ENCODE measurements around the gene SULT1C4. TPM values are rescaled to one million over a fixed set of nuclear protein-coding genes. Genes with fewer than 3 reads are reported as not detected.

SULT1C4 gene
- 0.25 TPM in 1 of 2 replicates, not detected in the other for total RNA-seq (2012; rRNA removed)

GRCh38 chr2:108377815-108378630, at the start of gene SULT1C4:
Gene SULT1C4 (plus strand): TSS chr2:108377954. CDS start chr2:108378338, 384 bp downstream.
- H3K4me3 ChIP-seq (ENCODE audit: low read length): no peak within 1 kb of the TSS

GRCh38 chr2:108329771-108330170, 48.0 kb upstream of the SULT1C4 start:
- no peak overlapping the region for H3K9ac ChIP-seq (ENCODE audit: low read depth, low read length)

More at GRCh38 chr2:108377815-108378630, at the start of gene SULT1C4:
- H3K4me1 ChIP-seq (ENCODE audit: control insufficient read depth, insufficient read depth, low read length): peaks cover 11% of the 10 kb centered on the region
- no peaks in the 10 kb centered on the region for H3K9me3 ChIP-seq (replicated peaks; ENCODE audit: low read length)
- no peaks in the 10 kb centered on the region for H3K36me3 ChIP-seq (ENCODE audit: insufficient read depth, low read length)
- no peaks in the 10 kb centered on the region for H3K27me3 ChIP-seq (ENCODE audit: control insufficient read depth, insufficient read depth, low read length)
- H3K9ac ChIP-seq (ENCODE audit: low read depth, low read length): no peak within 1 kb of the TSS
- peak within 1 kb of the TSS; percentile 27 for H3K4me2 ChIP-seq (ENCODE audit: low read length)

GRCh38 chr2:108330979-108331378, 46.8 kb upstream of the SULT1C4 start:
- Histone ChIP-seq H3K4me1 (ENCODE audit: control insufficient read depth, insufficient read depth, low read length) (no peaks in the 10 kb centered on the region), H3K27me3 (ENCODE audit: control insufficient read depth, insufficient read depth, low read length) (peaks cover 14% of the 10 kb centered on the region), H3K9ac (ENCODE audit: low read depth, low read length) (no peak overlapping the region), H3K36me3 (ENCODE audit: insufficient read depth, low read length) (no peaks in the 10 kb centered on the region), H3K4me3 (ENCODE audit: low read length) (no peak overlapping the region), H3K9me3 (replicated peaks; ENCODE audit: low read length) (no peaks in the 10 kb centered on the region), H3K4me2 (ENCODE audit: low read length) (no peak overlapping the region)

More at GRCh38 chr2:108329771-108330170, 48.0 kb upstream of the SULT1C4 start:
- Histone ChIP-seq H3K4me1 (ENCODE audit: control insufficient read depth, insufficient read depth, low read length) (peaks cover 8% of the 10 kb centered on the region), H3K4me2 (ENCODE audit: low read length) (no peak overlapping the region), H3K27me3 (ENCODE audit: control insufficient read depth, insufficient read depth, low read length) (peaks cover 7% of the 10 kb centered on the region), H3K9me3 (replicated peaks; ENCODE audit: low read length) (no peaks in the 10 kb centered on the region), H3K4me3 (ENCODE audit: low read length) (no peak overlapping the region), H3K36me3 (ENCODE audit: insufficient read depth, low read length) (no peaks in the 10 kb centered on the region)

GRCh38 chr2:108345951-108346350, 31.8 kb upstream of the SULT1C4 start:
- H3K4me2 ChIP-seq (ENCODE audit: low read length): no peak overlapping the region
- H3K9ac ChIP-seq (ENCODE audit: low read depth, low read length): no peak overlapping the region
- H3K9me3 ChIP-seq (replicated peaks; ENCODE audit: low read length): no peaks in the 10 kb centered on the region
- H3K27me3 ChIP-seq (ENCODE audit: control insufficient read depth, insufficient read depth, low read length): peaks cover 43% of the 10 kb centered on the region
- H3K36me3 ChIP-seq (ENCODE audit: insufficient read depth, low read length): no peaks in the 10 kb centered on the region
- H3K4me3 ChIP-seq (ENCODE audit: low read length): no peak overlapping the region
- no peaks in the 10 kb centered on the region for H3K4me1 ChIP-seq (ENCODE audit: control insufficient read depth, insufficient read depth, low read length)

DNA sequence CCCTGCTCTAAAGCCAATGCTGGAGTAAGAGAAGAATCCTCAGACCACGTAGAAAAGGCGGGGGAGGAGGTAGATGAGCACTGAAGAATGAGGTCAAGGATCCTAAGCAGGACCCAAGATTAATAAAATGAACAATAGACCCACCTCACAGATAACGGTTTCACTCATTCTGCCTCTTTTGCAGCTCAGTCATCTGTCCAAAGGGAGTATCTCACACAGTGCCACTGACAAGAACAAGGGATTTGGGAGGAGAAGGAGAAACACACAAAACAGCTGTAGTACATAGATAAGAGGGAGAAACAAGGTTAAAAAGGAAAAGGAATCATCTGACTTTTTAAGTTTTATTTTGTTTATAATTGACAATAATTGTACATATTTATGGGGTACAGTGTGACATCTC, 30.9 kb upstream of the SULT1C4 start:
- H3K4me2 ChIP-seq (ENCODE audit: low read length): no peak overlapping the region
- H3K36me3 ChIP-seq (ENCODE audit: insufficient read depth, low read length): no peaks in the 10 kb centered on the region
- H3K9ac ChIP-seq (ENCODE audit: low read depth, low read length): no peak overlapping the region
- no peaks in the 10 kb centered on the region for H3K9me3 ChIP-seq (replicated peaks; ENCODE audit: low read length)
- H3K27me3 ChIP-seq (ENCODE audit: control insufficient read depth, insufficient read depth, low read length): peaks cover 43% of the 10 kb centered on the region
- H3K4me3 ChIP-seq (ENCODE audit: low read length): no peak overlapping the region
- H3K4me1 ChIP-seq (ENCODE audit: control insufficient read depth, insufficient read depth, low read length): no peaks in the 10 kb centered on the region

DNA sequence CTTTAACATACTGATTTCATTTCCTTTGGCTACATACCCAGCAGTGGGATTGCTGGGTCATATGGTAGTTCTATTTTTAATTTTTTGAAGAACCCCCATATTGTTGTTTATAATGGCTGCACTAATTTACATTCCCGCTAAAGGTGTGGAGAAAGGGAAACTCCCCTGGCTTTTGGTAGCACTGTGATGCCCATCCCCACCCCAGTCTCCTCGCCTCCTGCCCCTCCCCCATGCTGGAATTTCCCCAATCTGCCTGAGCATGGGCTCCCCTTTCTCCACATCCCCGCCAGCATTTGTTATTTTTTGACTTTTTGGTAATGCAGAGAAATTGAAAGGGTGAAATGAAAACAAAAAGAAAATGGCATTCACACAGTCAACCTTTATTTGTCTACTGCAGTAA, 30.0 kb upstream of the SULT1C4 start:
- Histone ChIP-seq H3K9me3 (replicated peaks; ENCODE audit: low read length) (no peaks in the 10 kb centered on the region), H3K9ac (ENCODE audit: low read depth, low read length) (no peak overlapping the region), H3K4me2 (ENCODE audit: low read length) (no peak overlapping the region), H3K4me1 (ENCODE audit: control insufficient read depth, insufficient read depth, low read length) (no peaks in the 10 kb centered on the region), H3K4me3 (ENCODE audit: low read length) (no peak overlapping the region), H3K36me3 (ENCODE audit: insufficient read depth, low read length) (no peaks in the 10 kb centered on the region), H3K27me3 (ENCODE audit: control insufficient read depth, insufficient read depth, low read length) (peaks cover 43% of the 10 kb centered on the region)

DNA sequence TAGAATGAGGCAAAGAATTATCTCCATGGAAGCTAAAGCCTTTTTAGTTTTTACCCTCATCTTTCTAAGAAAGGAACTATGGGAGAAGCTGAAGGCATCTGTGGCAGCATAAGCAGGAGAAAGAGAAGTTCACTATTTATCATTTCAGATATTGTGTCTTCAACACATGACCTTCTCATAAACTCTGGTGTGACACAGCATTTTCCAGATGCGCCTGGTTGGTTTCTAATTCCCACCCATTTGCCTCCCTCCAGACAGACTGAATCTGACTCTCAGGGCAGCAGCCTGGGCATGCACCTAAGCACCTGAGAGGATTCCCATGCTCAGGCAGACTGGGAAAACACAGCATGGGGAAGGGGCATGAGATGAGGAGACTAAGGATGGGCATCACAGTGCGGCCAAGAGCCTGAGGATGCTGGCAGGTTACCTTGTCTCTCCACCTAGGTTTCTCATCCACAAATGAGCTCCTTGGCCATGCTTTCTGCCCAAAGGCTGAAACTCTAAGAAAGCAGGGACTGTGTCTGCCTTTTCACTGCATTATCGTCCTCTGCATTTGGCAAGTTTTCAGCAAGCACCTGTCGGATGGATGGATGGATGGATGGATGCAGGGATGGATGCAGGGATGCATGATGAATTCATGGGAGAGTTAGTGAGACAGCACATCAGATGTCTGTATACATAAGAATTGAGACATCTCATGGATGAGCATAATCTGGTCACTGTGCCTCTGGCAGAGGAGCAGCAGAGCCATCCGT, 28.8 kb upstream of the SULT1C4 start:
- Histone ChIP-seq H3K9me3 (replicated peaks; ENCODE audit: low read length) (no peaks in the 10 kb centered on the region), H3K9ac (ENCODE audit: low read depth, low read length) (no peak overlapping the region), H3K4me1 (ENCODE audit: control insufficient read depth, insufficient read depth, low read length) (no peaks in the 10 kb centered on the region), H3K4me3 (ENCODE audit: low read length) (no peak overlapping the region), H3K27me3 (ENCODE audit: control insufficient read depth, insufficient read depth, low read length) (peaks cover 40% of the 10 kb centered on the region), H3K4me2 (ENCODE audit: low read length) (no peak overlapping the region), H3K36me3 (ENCODE audit: insufficient read depth, low read length) (no peaks in the 10 kb centered on the region)

- Histone ChIP-seq H3K4me1 (ENCODE audit: control insufficient read depth, insufficient read depth, low read length) (no peaks in the 10 kb centered on the region), H3K36me3 (ENCODE audit: insufficient read depth, low read length) (no peaks in the 10 kb centered on the region), H3K9ac (ENCODE audit: low read depth, low read length) (no peak overlapping the region), H3K27me3 (ENCODE audit: control insufficient read depth, insufficient read depth, low read length) (peaks cover 40% of the 10 kb centered on the region), H3K4me2 (ENCODE audit: low read length) (no peak overlapping the region), H3K4me3 (ENCODE audit: low read length) (no peak overlapping the region), H3K9me3 (replicated peaks; ENCODE audit: low read length) (no peaks in the 10 kb centered on the region)
Observed at GRCh38 chr2:108349571-108349928, 28.2 kb upstream of the SULT1C4 start.

GRCh38 chr2:108351889-108352288, 25.9 kb upstream of the SULT1C4 start:
- H3K4me3 ChIP-seq (ENCODE audit: low read length): no peak overlapping the region
- no peaks in the 10 kb centered on the region for H3K9me3 ChIP-seq (replicated peaks; ENCODE audit: low read length)
- no peak overlapping the region for H3K4me2 ChIP-seq (ENCODE audit: low read length)
- no peaks in the 10 kb centered on the region for H3K36me3 ChIP-seq (ENCODE audit: insufficient read depth, low read length)
- H3K9ac ChIP-seq (ENCODE audit: low read depth, low read length): no peak overlapping the region
- H3K27me3 ChIP-seq (ENCODE audit: control insufficient read depth, insufficient read depth, low read length): peaks cover 30% of the 10 kb centered on the region
- H3K4me1 ChIP-seq (ENCODE audit: control insufficient read depth, insufficient read depth, low read length): no peaks in the 10 kb centered on the region

- Histone ChIP-seq H3K9ac (ENCODE audit: low read depth, low read length) (no peak overlapping the region), H3K4me3 (ENCODE audit: low read length) (no peak overlapping the region), H3K36me3 (ENCODE audit: insufficient read depth, low read length) (no peaks in the 10 kb centered on the region), H3K9me3 (replicated peaks; ENCODE audit: low read length) (no peaks in the 10 kb centered on the region), H3K4me1 (ENCODE audit: control insufficient read depth, insufficient read depth, low read length) (no peaks in the 10 kb centered on the region), H3K27me3 (ENCODE audit: control insufficient read depth, insufficient read depth, low read length) (peaks cover 8% of the 10 kb centered on the region), H3K4me2 (ENCODE audit: low read length) (no peak overlapping the region)
Observed at GRCh38 chr2:108354136-108354535, 23.6 kb upstream of the SULT1C4 start.

DNA sequence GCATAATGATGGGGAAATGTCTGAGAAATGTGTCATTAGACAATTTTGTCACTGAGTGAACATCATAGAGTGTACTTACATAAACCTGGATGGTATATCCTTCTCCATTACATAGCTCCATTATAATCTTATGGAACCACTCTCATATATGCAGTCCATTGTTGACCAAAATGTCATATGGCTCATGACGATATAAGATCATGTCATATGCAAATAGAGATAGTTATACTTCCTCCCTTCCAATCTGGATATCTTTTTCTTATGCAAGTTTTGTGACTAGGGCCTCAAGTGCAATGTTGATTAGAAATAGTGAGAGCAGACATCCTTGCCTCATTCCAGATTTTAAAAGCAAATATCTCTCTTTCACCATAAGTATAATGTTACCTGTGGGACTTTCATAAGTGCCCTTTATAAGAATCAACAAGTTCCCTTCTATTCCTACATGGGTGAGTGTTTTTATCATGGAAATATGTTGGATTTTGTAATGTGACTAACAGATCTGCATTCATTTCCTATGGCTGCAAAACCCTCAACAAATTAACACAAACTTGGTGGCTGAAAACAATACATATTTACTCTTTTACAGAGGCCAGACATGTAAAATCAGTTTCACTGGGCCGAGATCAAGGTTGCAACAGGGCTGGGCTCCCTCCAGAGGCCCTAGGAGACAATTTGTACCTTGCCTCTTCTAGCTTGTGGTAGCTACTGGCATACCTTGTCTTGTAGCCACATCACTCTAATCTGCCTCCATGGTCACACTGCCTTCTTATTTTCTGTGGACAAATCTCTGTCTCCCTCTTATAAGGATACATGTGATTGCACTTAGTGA, 21.6 kb upstream of the SULT1C4 start:
- Histone ChIP-seq H3K4me2 (ENCODE audit: low read length) (no peak overlapping the region), H3K9me3 (replicated peaks; ENCODE audit: low read length) (no peaks in the 10 kb centered on the region), H3K4me3 (ENCODE audit: low read length) (no peak overlapping the region), H3K27me3 (ENCODE audit: control insufficient read depth, insufficient read depth, low read length) (peaks cover 3% of the 10 kb centered on the region), H3K36me3 (ENCODE audit: insufficient read depth, low read length) (no peaks in the 10 kb centered on the region), H3K4me1 (ENCODE audit: control insufficient read depth, insufficient read depth, low read length) (no peaks in the 10 kb centered on the region), H3K9ac (ENCODE audit: low read depth, low read length) (no peak overlapping the region)
